H9 (cell line): ENCODE results near the gene DYTN. TPM values are rescaled to one million over a fixed set of nuclear protein-coding genes. Genes with fewer than 3 reads are reported as not detected.

Experiments used
- DNase-seq: peaks from one replicate; pipeline ENCODE4 v3.0.0-alpha.2; 2017
- H2AFZ ChIP-seq: one replicate; pipeline ENCODE4 v1.6.1; 2013; ENCODE audit warnings: mild to moderate bottlenecking, low read length, control low read depth, moderate library complexity
- H2AK5ac ChIP-seq: 2 replicates; pipeline ENCODE4 v1.6.1; 2013; ENCODE audit warnings: low read length, control low read depth, mixed read lengths; ENCODE audit not compliant: insufficient read length
- H2BK120ac ChIP-seq: one replicate; pipeline ENCODE4 v1.6.1; 2013; ENCODE audit warnings: low read depth, mild to moderate bottlenecking, low read length, control low read depth, inconsistent platforms; ENCODE audit not compliant: poor library complexity, severe bottlenecking
- H2BK12ac ChIP-seq: 2 replicates; pipeline ENCODE4 v1.6.1; 2013; ENCODE audit warnings: low read length, control low read depth, mixed read lengths, low read depth; ENCODE audit not compliant: insufficient read length
- H2BK15ac ChIP-seq: 2 replicates; pipeline ENCODE4 v1.6.1; 2013; ENCODE audit warnings: low read depth, low read length, control low read depth
- H2BK20ac ChIP-seq: one replicate; pipeline ENCODE4 v1.6.1; 2013; ENCODE audit warnings: low read depth, mild to moderate bottlenecking, low read length, control low read depth, inconsistent platforms; ENCODE audit not compliant: poor library complexity, severe bottlenecking
- H2BK5ac ChIP-seq: 2 replicates; pipeline ENCODE4 v1.6.1; 2013; ENCODE audit warnings: low read length, control low read depth, mixed read lengths; ENCODE audit not compliant: insufficient read length
- H3K14ac ChIP-seq: 2 replicates; pipeline ENCODE4 v1.6.1; 2013; ENCODE audit warnings: low read length, control low read depth; ENCODE audit not compliant: insufficient read depth
- H3K18ac ChIP-seq: 2 replicates; pipeline ENCODE4 v1.6.1; 2013; ENCODE audit warnings: low read depth, mild to moderate bottlenecking, mixed read lengths, low read length, control low read depth; ENCODE audit not compliant: insufficient read length
- H3K23ac ChIP-seq: 2 replicates; pipeline ENCODE4 v1.6.1; 2013; ENCODE audit warnings: low read length, control low read depth, mixed read lengths, low read depth; ENCODE audit not compliant: insufficient read length
- H3K23me2 ChIP-seq: 2 replicates; pipeline ENCODE4 v1.6.1; 2013; ENCODE audit warnings: low read depth, mild to moderate bottlenecking, mixed read lengths, low read length, control low read depth; ENCODE audit not compliant: insufficient read length, poor library complexity, severe bottlenecking
- H3K27ac ChIP-seq: 2 replicates; pipeline ENCODE4 v1.5.1; 2013; ENCODE audit warnings: low read length, control low read depth, mixed read lengths, low read depth; ENCODE audit not compliant: insufficient read length
- H3K27me3 ChIP-seq: 2 replicates; pipeline ENCODE4 v1.6.1; 2013; ENCODE audit warnings: low read length, control low read depth, inconsistent platforms; ENCODE audit not compliant: insufficient read depth
- H3K4ac ChIP-seq: 2 replicates; pipeline ENCODE4 v1.6.1; 2013; ENCODE audit warnings: low read depth, mild to moderate bottlenecking, control low read depth, inconsistent platforms, low read length, moderate library complexity
- H3K4me1 ChIP-seq: 2 replicates; pipeline ENCODE4 v1.6.1; 2013; ENCODE audit warnings: low read length, control low read depth, inconsistent platforms; ENCODE audit not compliant: insufficient read depth
- H3K4me2 ChIP-seq: 2 replicates; pipeline ENCODE4 v1.6.1; 2013; ENCODE audit warnings: low read length, control low read depth, mixed read lengths; ENCODE audit not compliant: insufficient read length, insufficient read depth
- H3K56ac ChIP-seq: 2 replicates; pipeline ENCODE4 v1.6.1; 2013; ENCODE audit warnings: low read depth, mild to moderate bottlenecking, mixed read lengths, low read length, control low read depth; ENCODE audit not compliant: insufficient read length
- H3K79me1 ChIP-seq: 2 replicates; pipeline ENCODE4 v1.6.1; 2013; ENCODE audit warnings: low read depth, mild to moderate bottlenecking, moderate library complexity, low read length, control low read depth, inconsistent platforms; ENCODE audit not compliant: insufficient read depth, poor library complexity, severe bottlenecking
- H3K79me2 ChIP-seq: 2 replicates; pipeline ENCODE4 v1.6.1; 2013; ENCODE audit warnings: low read length, control low read depth, inconsistent platforms; ENCODE audit not compliant: insufficient read depth
- H3K9ac ChIP-seq: 2 replicates; pipeline ENCODE4 v1.6.1; 2013; ENCODE audit warnings: low read length, control low read depth, mixed read lengths; ENCODE audit not compliant: insufficient read length; ENCODE audit errors: extremely low read depth
- H3K9me3 ChIP-seq: one replicate; pipeline ENCODE4 v1.6.1; 2013; ENCODE audit warnings: low read depth, low read length, inconsistent platforms; ENCODE audit not compliant: control insufficient read depth
- H3T11ph ChIP-seq: one replicate; pipeline ENCODE4 v1.6.1; 2013; ENCODE audit warnings: mild to moderate bottlenecking, low read length, control low read depth, inconsistent platforms
- H4K20me1 ChIP-seq: one replicate; pipeline ENCODE4 v1.6.1; 2013; ENCODE audit not compliant: control insufficient read depth, insufficient read length, insufficient read depth
- H4K5ac ChIP-seq: 2 replicates; pipeline ENCODE4 v1.6.1; 2013; ENCODE audit warnings: low read depth, mild to moderate bottlenecking, mixed read lengths, low read length, control low read depth; ENCODE audit not compliant: insufficient read length
- H4K8ac ChIP-seq: replicated peaks from 2 replicates; pipeline ENCODE4 v1.6.1; 2013; ENCODE audit warnings: low read length, control low read depth, mixed read lengths, low read depth; ENCODE audit not compliant: insufficient read length
- H4K91ac ChIP-seq: 2 replicates; pipeline ENCODE4 v1.6.1; 2013; ENCODE audit warnings: low read depth, mild to moderate bottlenecking, moderate library complexity, mixed read lengths, low read length, control low read depth; ENCODE audit not compliant: insufficient read length
- H3K27ac Mint-ChIP-seq, 3 experiments: 2 replicates in 2 of 3; 3 replicates in 1 of 3; pipeline ENCODE4 v1.8.0; 2020 to 2021; ENCODE audit warnings: mixed read lengths in 3 of 3, mild to moderate bottlenecking in 1 of 3, moderate library complexity in 1 of 3
- H3K27me3 Mint-ChIP-seq: 2 replicates; pipeline ENCODE4 v1.8.0; 2021; ENCODE audit warnings: low read depth, mild to moderate bottlenecking, moderate library complexity, mixed read lengths
- H3K36me3 Mint-ChIP-seq, 3 experiments: 2 replicates in 2 of 3; 3 replicates in 1 of 3; pipeline ENCODE4 v1.8.0; 2020 to 2021; ENCODE audit warnings: low read depth in 3 of 3, mixed read lengths in 3 of 3; ENCODE audit not compliant: insufficient read depth in 1 of 3
- H3K4me1 Mint-ChIP-seq, 2 experiments: 2 replicates each; pipeline ENCODE4 v1.8.0; 2020; ENCODE audit warnings: mixed read lengths in 2 of 2
- H3K4me3 Mint-ChIP-seq, 2 experiments: 2 replicates in 1 of 2; 3 replicates in 1 of 2; pipeline ENCODE4 v1.8.0; 2020 to 2021; ENCODE audit warnings: mild to moderate bottlenecking in 2 of 2, mixed read lengths in 2 of 2, moderate library complexity in 1 of 2
- H3K9me3 Mint-ChIP-seq, 2 experiments: 2 replicates in 1 of 2; 3 replicates in 1 of 2; pipeline ENCODE4 v1.8.0; 2020; ENCODE audit warnings: mild to moderate bottlenecking in 2 of 2, mixed read lengths in 2 of 2, moderate library complexity in 1 of 2
- CTCF ChIP-seq: fragments of 200-600 bp; sonication (generic); conservative IDR thresholded peaks from 3 replicates; pipeline ENCODE4 v1.8.0; 2021; ENCODE audit warnings: antibody characterized with exemption, mild to moderate bottlenecking
- WGBS: extraction: QIAGEN DNeasy Blood & Tissue Kit; methylation state at CpG from one replicate; pipeline ENCODE4 v1.1.7; 2013; ENCODE audit warnings: missing lambda C conversion rate, low lambda C conversion rate, mixed read lengths; ENCODE audit not compliant: insufficient read length; ENCODE audit errors: extremely low coverage; 5-methylcytosine and 5-hydroxymethylcytosine counted together
- total RNA-seq: library from RNA; stranded (reverse); gene quantifications from 2 replicates; pipeline ENCODE4 v1.2.1, GENCODE V29; 2021

Gene DYTN
- total RNA-seq, 1 experiment from 2014 or later, result not detected

GRCh38 chr2:206611191-206611590 lies 107.0 kb downstream of the DYTN start:
- Histone ChIP-seq H3K23me2 (no peaks in the 10 kb centered on the region), H2AFZ (no peak overlapping the region), H2BK20ac (no peak overlapping the region), H4K8ac (no peak overlapping the region), H3K79me2 (no peaks in the 10 kb centered on the region), H3K18ac (no peak overlapping the region), H3K4me2 (no peak overlapping the region), H3K9ac (no peak overlapping the region), H3K9me3 (no peaks in the 10 kb centered on the region), H3K27me3 (no peaks in the 10 kb centered on the region), H2BK120ac (no peak overlapping the region), H4K91ac (no peak overlapping the region), H3T11ph (no peak overlapping the region), H2BK15ac (no peak overlapping the region), H3K14ac (no peak overlapping the region), H4K20me1 (no peaks in the 10 kb centered on the region), H3K23ac (no peak overlapping the region), H3K56ac (no peak overlapping the region), H3K4ac (no peak overlapping the region), H2BK12ac (no peak overlapping the region), H4K5ac (no peak overlapping the region), H3K4me1 (no peaks in the 10 kb centered on the region), H3K79me1 (no peaks in the 10 kb centered on the region), H2AK5ac (no peak overlapping the region), H2BK5ac (no peak overlapping the region), H3K27ac (no peak overlapping the region)
- Mint-ChIP-seq H3K27ac (0 out of 7 replicates have a peak overlapping the region, but pooled peaks of 1 of the 3 experiments have one; percentile 10), H3K4me1 (peaks cover 5 to 6% of the 10 kb centered on the region in 2 experiments), H3K9me3 (no peaks in the 10 kb centered on the region), H3K36me3 (peaks cover 2 to 11% (median 7%) of the 10 kb centered on the region in 3 experiments; a peak in 5 of 7 replicates), H3K4me3 (no peak overlapping the region), H3K27me3 (no peaks in the 10 kb centered on the region)
- no peak for TF ChIP-seq CTCF
- no CpG with 5 or more reads among the region's 6 CpGs for WGBS
- no peak for DNase-seq
